Sigmoid colon (tissue), 4 donors: ENCODE results near the gene NME4.

Experiments
- CTCF ChIP-seq, 4 experiments: fragments of 450-650 bp in 3 of 4; fragments of 200-600 bp in 1 of 4; IDR thresholded peaks; one replicate each; pipeline ENCODE4 v1.5.1; 2016 to 2019; ENCODE audit warnings: antibody characterized with exemption in 4 of 4, mild to moderate bottlenecking in 3 of 4, moderate library complexity in 2 of 4
- EP300 ChIP-seq, 4 donors: sonication (generic); formaldehyde crosslinking; IDR thresholded peaks; one replicate each; pipeline ENCODE4 v1.6.1; 2017; ENCODE audit warnings: antibody characterized with exemption in 4 of 4
- POLR2A ChIP-seq, 2 donors: fragments of 450-650 bp; IDR thresholded peaks; one replicate each; pipeline ENCODE4 v1.6.1; 2016; ENCODE audit warnings: antibody characterized with exemption in 2 of 2, mild to moderate bottlenecking in 2 of 2, moderate library complexity in 2 of 2
- POLR2AphosphoS5 ChIP-seq, 4 donors: sonication (generic); formaldehyde crosslinking; IDR thresholded peaks; one replicate each; pipeline ENCODE4 v1.6.1; 2017; ENCODE audit warnings: antibody characterized with exemption in 4 of 4

GRCh38 chr16:399340-400019 is 2.5 kb downstream of the NME4 start:
- TF ChIP-seq POLR2AphosphoS5 (IDR thresholded peaks at IDR 0.05) (no peak), CTCF (IDR thresholded peaks at IDR 0.05) (no peak), POLR2A (IDR thresholded peaks at IDR 0.05) (no peak), EP300 (IDR thresholded peaks at IDR 0.05) (no peak)
